ENCODE results near the gene MMAB.

The MMAB gene

DNA sequence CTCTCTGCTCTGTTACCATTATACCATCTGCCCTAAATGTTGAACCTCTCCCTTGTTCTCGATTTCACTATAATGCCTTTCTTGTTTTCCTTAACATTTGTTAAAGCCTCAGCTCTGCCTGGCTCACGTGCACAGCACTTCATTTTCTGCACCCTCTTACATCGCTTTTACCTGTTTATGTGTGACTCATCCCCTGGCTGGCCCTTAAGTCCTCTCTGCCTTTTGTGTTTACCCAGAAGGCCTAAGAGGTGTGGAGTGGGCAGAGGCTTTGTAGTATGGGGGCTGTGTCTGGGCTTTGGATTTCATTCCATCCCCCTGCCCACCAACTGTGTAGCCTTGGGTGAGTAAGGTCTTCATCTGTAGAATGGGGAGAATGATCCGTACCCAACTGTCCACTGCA, 59.3 kb downstream of the MMAB start:
- H3K4me1 ChIP-seq (ENCODE audit: control insufficient read depth in 5 of 5, insufficient read depth in 5 of 5, low read length in 5 of 5): peaks cover 0 to 10% (median 0%) of the 10 kb centered on the region in 5 donors
- H3K27me3 ChIP-seq (ENCODE audit: control insufficient read depth in 5 of 5, insufficient read depth in 4 of 5, low read length in 5 of 5): no peaks in the 10 kb centered on the region
- no peak overlapping the region for H3K9ac ChIP-seq (ENCODE audit: low read length in 5 of 5)
- peaks cover 25 to 91% (median 79%) of the 10 kb centered on the region in 5 donors for H3K36me3 ChIP-seq (ENCODE audit: control insufficient read depth in 5 of 5, insufficient read depth in 5 of 5, low read length in 5 of 5)
- H3K27ac ChIP-seq (ENCODE audit: low read depth, low read length): no peak overlapping the region
- H3K9me3 ChIP-seq (ENCODE audit: control insufficient read depth in 5 of 5, low read length in 5 of 5): no peaks in the 10 kb centered on the region
- H3K4me3 ChIP-seq (ENCODE audit: low read depth in 1 of 5, low read length in 5 of 5): no peak overlapping the region

DNA sequence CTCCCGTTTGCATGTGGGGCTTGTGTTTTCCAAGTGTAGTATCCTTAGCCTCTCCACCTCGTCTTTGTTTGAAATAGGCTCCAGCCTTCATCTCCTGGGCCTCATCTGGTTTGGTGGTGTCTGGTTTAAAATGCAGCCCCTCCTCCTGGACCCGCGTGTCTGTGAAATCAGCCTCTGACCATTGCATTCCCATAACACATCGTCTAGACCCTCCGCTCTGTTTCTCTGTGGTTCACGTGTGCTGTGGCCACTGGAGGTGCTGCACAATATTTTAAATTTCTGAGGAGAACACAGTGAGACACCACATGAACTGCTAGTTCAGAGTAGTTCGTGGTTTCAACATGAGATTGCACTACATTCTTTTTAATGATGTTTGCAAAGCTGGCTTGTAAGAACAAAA, 60.3 kb downstream of the MMAB start:
- H3K27ac ChIP-seq (ENCODE audit: low read depth, low read length): no peak overlapping the region

DNA sequence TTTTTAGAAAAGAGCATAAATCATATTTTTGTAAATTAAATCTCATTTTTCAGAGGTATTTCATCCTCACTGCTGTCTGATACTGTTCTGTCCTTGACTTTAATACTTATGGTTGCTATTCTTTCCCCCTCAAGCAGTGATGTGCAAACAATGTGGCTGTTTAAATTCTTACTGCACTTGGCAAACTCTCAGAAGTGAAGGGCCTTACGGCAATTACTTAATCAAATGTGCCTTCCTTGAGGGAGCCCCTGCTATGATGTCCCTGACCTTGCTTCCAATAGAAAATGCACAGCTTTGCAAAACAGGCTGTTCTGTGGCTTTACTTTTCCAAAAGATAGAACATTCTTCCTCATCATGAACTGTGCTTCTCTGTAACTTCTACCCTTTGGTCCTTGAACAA, 60.7 kb downstream of the MMAB start:
- Histone ChIP-seq H3K9ac (ENCODE audit: low read length in 5 of 5) (no peak overlapping the region), H3K27ac (ENCODE audit: low read depth, low read length) (no peak overlapping the region), H3K27me3 (ENCODE audit: control insufficient read depth in 5 of 5, insufficient read depth in 4 of 5, low read length in 5 of 5) (no peaks in the 10 kb centered on the region), H3K36me3 (ENCODE audit: control insufficient read depth in 5 of 5, insufficient read depth in 5 of 5, low read length in 5 of 5) (peaks cover 37 to 92% (median 82%) of the 10 kb centered on the region in 5 donors), H3K4me3 (ENCODE audit: low read depth in 1 of 5, low read length in 5 of 5) (no peak overlapping the region), H3K9me3 (ENCODE audit: control insufficient read depth in 5 of 5, low read length in 5 of 5) (no peaks in the 10 kb centered on the region), H3K4me1 (ENCODE audit: control insufficient read depth in 5 of 5, insufficient read depth in 5 of 5, low read length in 5 of 5) (no peaks in the 10 kb centered on the region)

More for the DNA sequence above, 60.3 kb downstream of the MMAB start:
- Histone ChIP-seq H3K9ac (ENCODE audit: low read length in 5 of 5) (no peak overlapping the region), H3K4me1 (ENCODE audit: control insufficient read depth in 5 of 5, insufficient read depth in 5 of 5, low read length in 5 of 5) (peaks cover 0 to under 1% (median 0%) of the 10 kb centered on the region in 5 donors), H3K36me3 (ENCODE audit: control insufficient read depth in 5 of 5, insufficient read depth in 5 of 5, low read length in 5 of 5) (peaks cover 35 to 92% (median 82%) of the 10 kb centered on the region in 5 donors), H3K27me3 (ENCODE audit: control insufficient read depth in 5 of 5, insufficient read depth in 4 of 5, low read length in 5 of 5) (no peaks in the 10 kb centered on the region), H3K4me3 (ENCODE audit: low read depth in 1 of 5, low read length in 5 of 5) (no peak overlapping the region), H3K9me3 (ENCODE audit: control insufficient read depth in 5 of 5, low read length in 5 of 5) (no peaks in the 10 kb centered on the region)

DNA sequence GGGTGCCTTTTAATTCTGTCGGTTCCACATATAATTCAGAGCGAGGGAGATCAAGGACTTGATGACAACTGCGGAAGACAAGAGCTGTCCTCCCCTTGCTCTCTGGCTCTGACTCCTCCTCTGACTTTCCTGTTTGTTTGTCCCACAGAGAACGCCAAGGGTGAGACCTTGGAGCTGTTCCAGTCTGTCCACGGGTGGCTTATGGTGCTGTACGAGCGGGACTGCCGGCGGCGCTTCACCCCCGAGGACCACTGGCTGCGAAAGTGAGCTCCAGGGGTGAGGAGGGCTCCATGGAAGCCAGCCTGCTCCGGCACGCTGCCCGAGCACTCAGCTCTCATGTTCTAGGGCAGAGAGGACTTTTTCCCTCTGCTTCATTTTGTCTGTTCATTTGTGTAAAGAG, 63.1 kb downstream of the MMAB start:
- H3K27me3 ChIP-seq (ENCODE audit: control insufficient read depth in 5 of 5, insufficient read depth in 4 of 5, low read length in 5 of 5): no peaks in the 10 kb centered on the region
- no peak overlapping the region for H3K9ac ChIP-seq (ENCODE audit: low read length in 5 of 5)
- H3K4me1 ChIP-seq (ENCODE audit: control insufficient read depth in 5 of 5, insufficient read depth in 5 of 5, low read length in 5 of 5): no peaks in the 10 kb centered on the region
- no peak overlapping the region for H3K27ac ChIP-seq (ENCODE audit: low read depth, low read length)
- H3K36me3 ChIP-seq (ENCODE audit: control insufficient read depth in 5 of 5, insufficient read depth in 5 of 5, low read length in 5 of 5): peaks cover 48 to 96% (median 91%) of the 10 kb centered on the region in 5 donors
- H3K9me3 ChIP-seq (ENCODE audit: control insufficient read depth in 5 of 5, low read length in 5 of 5): no peaks in the 10 kb centered on the region
- H3K4me3 ChIP-seq (ENCODE audit: low read depth in 1 of 5, low read length in 5 of 5): no peak overlapping the region

DNA sequence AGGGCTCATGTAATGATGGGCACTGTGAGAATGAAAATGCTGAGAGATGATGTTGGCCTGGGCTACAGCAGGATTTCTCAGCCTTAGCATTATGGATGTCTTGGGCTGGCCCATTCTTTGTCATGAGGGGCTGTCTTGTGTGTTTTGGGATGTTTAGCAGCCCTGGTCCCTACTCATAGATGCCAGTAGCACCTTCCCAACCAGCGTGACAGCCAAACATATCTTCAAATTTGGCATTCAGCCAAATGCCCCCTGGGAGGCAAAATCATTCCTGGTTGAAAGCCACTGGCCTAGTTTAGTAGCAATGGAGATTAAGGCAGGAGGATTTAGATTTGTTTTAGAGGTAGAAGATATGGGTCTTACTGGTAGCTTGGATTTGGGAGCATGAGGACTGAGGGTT, 69.2 kb downstream of the MMAB start:
- Histone ChIP-seq H3K36me3 (ENCODE audit: control insufficient read depth in 5 of 5, insufficient read depth in 5 of 5, low read length in 5 of 5) (peaks cover 52 to 98% (median 95%) of the 10 kb centered on the region in 5 donors), H3K27me3 (ENCODE audit: control insufficient read depth in 5 of 5, insufficient read depth in 4 of 5, low read length in 5 of 5) (no peaks in the 10 kb centered on the region), H3K9ac (ENCODE audit: low read length in 5 of 5) (no peak overlapping the region), H3K4me3 (ENCODE audit: low read depth in 1 of 5, low read length in 5 of 5) (no peak overlapping the region), H3K9me3 (ENCODE audit: control insufficient read depth in 5 of 5, low read length in 5 of 5) (no peaks in the 10 kb centered on the region), H3K27ac (ENCODE audit: low read depth, low read length) (no peak overlapping the region), H3K4me1 (ENCODE audit: control insufficient read depth in 5 of 5, insufficient read depth in 5 of 5, low read length in 5 of 5) (peaks cover 0 to 6% (median 0%) of the 10 kb centered on the region in 5 donors)
